Esophagus squamous epithelium (tissue), 5 donors: ENCODE results near the gene CREM. TPM values are rescaled to one million over a fixed set of nuclear protein-coding genes. Genes with fewer than 3 reads are reported as not detected.

Experiments
- DNase-seq: peaks from one replicate; lab custom pipeline; 2025; lab: John Stamatoyannopoulos, UW
- H3K27ac ChIP-seq, 4 donors: fragments of 200-600 bp; sonication (generic); one replicate each; pipeline ENCODE4 v1.5.1; 2016 to 2019; ENCODE audit warnings: mild to moderate bottlenecking in 1 of 4
- H3K27me3 ChIP-seq, 4 donors: fragments of 200-600 bp; sonication (generic); 1 replicate in 3 of 4; 2 replicates in 1 of 4; pipeline versions ENCODE4 v1.5.1 to v1.6.0; 2017 to 2021; ENCODE audit warnings: antibody characterized with exemption in 1 of 4
- H3K36me3 ChIP-seq, 3 donors: fragments of 200-600 bp; sonication (generic); one replicate each; pipeline ENCODE4 v1.5.1; 2016 to 2019
- H3K4me1 ChIP-seq, 3 donors: fragments of 200-600 bp; sonication (generic); one replicate each; pipeline ENCODE4 v1.5.1; 2017 to 2019
- H3K4me3 ChIP-seq, 4 donors: fragments of 200-600 bp; sonication (generic); 1 replicate in 3 of 4; 2 replicates in 1 of 4; pipeline ENCODE4 v1.5.1; 2016 to 2019; ENCODE audit warnings: mild to moderate bottlenecking in 2 of 4, moderate library complexity in 1 of 4
- H3K9me3 ChIP-seq, 3 donors: fragments of 200-600 bp; sonication (generic); one replicate each; pipeline ENCODE4 v1.5.1; 2016 to 2019
- CTCF ChIP-seq, 6 experiments: fragments of 450-650 bp in 4 of 6; fragments of 200-600 bp in 2 of 6; sonication (generic) in 2 of 6; IDR thresholded peaks; one replicate each; pipeline ENCODE4 v1.5.1; 2016 to 2019; ENCODE audit warnings: antibody characterized with exemption in 6 of 6, mild to moderate bottlenecking in 4 of 6, moderate library complexity in 4 of 6
- POLR2A ChIP-seq, 4 donors: fragments of 450-650 bp; IDR thresholded peaks; one replicate each; pipeline ENCODE4 v1.6.1; 2017; ENCODE audit warnings: antibody characterized with exemption in 4 of 4, mild to moderate bottlenecking in 4 of 4, moderate library complexity in 3 of 4
- WGBS, 2 donors: methylation state at CpG; one replicate each; pipeline ENCODE4 v1.1.5; 2018; 5-methylcytosine and 5-hydroxymethylcytosine counted together
- intact Hi-C: fragments of 100-400 bp; cut with DNase I; formaldehyde crosslinking; loops from one replicate; pipeline ENCODE4 v1.15.0; 2022
- total RNA-seq, 4 donors: library from RNA; depleted of rRNA; stranded (reverse); fragments of >200 nt; gene quantifications; one replicate each; pipeline ENCODE4 v1.1.0, GENCODE V29; 2016
- donor health status: DM: yes; HTN: yes; CAD: no.

Gene CREM
- total RNA-seq, 4 donors from 2014 or later: 19.4 to 23.8 (median 21.6) TPM

- intact Hi-C loops: no loop called here
- H3K36me3 ChIP-seq: no peaks in the 10 kb centered on the region
- H3K4me3 ChIP-seq: peak within 1 kb of the TSS; percentile 78 to 98 (median 89)
- H3K27ac ChIP-seq: peak within 1 kb of the TSS; percentile 93 to 97 (median 96)
- no peaks in the 10 kb centered on the region for H3K9me3 ChIP-seq
- peaks cover 12 to 48% (median 25%) of the 10 kb centered on the region in 3 donors for H3K4me1 ChIP-seq
- peaks cover 0 to under 1% (median 0%) of the 10 kb centered on the region in 4 donors for H3K27me3 ChIP-seq
- 0% methylated on average over 16 to 28 of the region's 59 CpGs for WGBS, 2 donors
- TF ChIP-seq POLR2A (IDR thresholded peaks at IDR 0.05) (peak in 1 of 4 donors; percentile 34), CTCF (IDR thresholded peaks at IDR 0.05) (peak in 1 of 6 experiments; percentile 15)
- DNase-seq: peak; percentile 64
Observed at GRCh38 chr10:35090162-35090954, 36.3 kb upstream of the CREM start, which contains the start of gene CUL2. Gene CUL2, minus strand, starts transcription at chr10:35090341. Its CDS starts 19,024 bp downstream, at chr10:35071317.

DNA sequence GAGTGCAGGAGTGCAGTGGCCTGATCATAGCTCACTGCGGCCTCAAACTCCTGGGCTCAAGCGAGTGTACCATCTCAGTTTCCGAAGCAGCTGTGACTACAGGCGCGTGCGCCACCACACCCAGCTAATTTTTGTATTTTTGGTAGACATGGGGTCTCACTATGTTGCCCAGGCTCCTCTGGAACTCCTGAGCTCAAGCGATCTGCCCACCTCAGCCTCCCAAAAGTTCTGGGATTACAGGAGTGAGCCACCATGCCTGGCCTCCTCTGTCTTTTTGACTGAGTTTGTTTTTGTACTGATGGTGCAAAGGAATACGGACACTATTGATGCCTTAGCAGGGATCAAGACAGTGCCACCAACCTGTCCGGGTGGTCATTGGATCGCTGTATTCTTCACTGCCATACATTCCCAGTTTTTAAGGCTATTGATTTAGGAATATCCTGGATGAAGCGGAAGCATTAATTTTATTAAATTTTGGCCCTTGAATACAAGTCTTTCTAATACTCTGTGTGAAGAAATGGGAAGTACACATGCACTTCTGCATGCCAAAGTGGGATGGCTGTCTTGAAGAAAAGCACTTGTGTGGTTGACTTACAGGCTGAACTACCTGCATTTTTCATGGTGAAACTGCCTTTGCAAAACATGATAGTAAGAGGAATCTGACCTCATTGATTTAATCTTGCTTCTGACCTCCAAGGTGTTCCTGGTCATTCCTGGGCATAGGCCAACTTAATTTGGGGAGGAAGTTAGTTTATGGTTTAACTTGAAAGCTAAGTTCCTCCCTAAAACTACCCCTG is 34.5 kb upstream of the CREM start:
- 87 to 96% methylated on average over 8 to 10 of the region's 11 CpGs for WGBS, 2 donors
- Histone ChIP-seq H3K4me1 (peaks cover 12 to 32% (median 25%) of the 10 kb centered on the region in 3 donors), H3K4me3 (no peak overlapping the region), H3K9me3 (no peaks in the 10 kb centered on the region), H3K36me3 (no peaks in the 10 kb centered on the region), H3K27ac (no peak overlapping the region), H3K27me3 (peaks cover 0 to 15% (median 0%) of the 10 kb centered on the region in 4 donors)
- intact Hi-C loops: no loop called here
- no peak for TF ChIP-seq CTCF (IDR thresholded peaks at IDR 0.05)
- TF ChIP-seq POLR2A (IDR thresholded peaks at IDR 0.05): no peak
- DNase-seq: no peak

GRCh38 chr10:35092851-35093250 is 33.8 kb upstream of the CREM start:
- 21 to 54% methylated on average over 1 of the region's 1 CpG for WGBS, 2 donors
- no peak for DNase-seq

DNA sequence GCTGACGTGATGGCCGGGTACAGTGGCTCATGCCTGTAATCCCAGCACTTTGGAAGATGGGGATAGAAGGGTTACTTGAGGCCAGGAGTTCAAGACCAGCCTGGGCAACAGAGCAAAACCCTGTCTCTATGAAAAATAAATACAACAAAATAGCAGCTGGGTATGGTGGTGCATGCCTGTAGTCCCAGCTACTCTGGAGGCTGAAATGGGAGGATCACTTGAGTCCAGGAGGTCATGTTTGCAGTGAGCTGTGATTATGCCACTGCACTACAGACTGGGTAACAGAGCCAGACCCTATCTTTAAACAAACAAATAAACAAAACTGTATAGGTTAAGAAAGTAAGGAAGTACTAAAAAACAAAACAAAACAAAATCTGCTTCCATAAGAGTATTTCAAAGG is 30.3 kb upstream of the CREM start:
- Histone ChIP-seq H3K9me3 (no peaks in the 10 kb centered on the region), H3K4me3 (no peak overlapping the region), H3K36me3 (no peaks in the 10 kb centered on the region), H3K4me1 (peaks cover 0 to under 1% (median 0%) of the 10 kb centered on the region in 3 donors), H3K27me3 (peaks cover 0 to 19% (median 0%) of the 10 kb centered on the region in 4 donors), H3K27ac (no peak overlapping the region)
- intact Hi-C loops: no loop called here
- 72 to 74% methylated on average over 2 of the region's 2 CpGs for WGBS, 2 donors
- no peak for DNase-seq
- TF ChIP-seq CTCF (IDR thresholded peaks at IDR 0.05) (no peak), POLR2A (IDR thresholded peaks at IDR 0.05) (no peak)

More at GRCh38 chr10:35092851-35093250, 33.8 kb upstream of the CREM start:
- intact Hi-C loops: no loop called here
- Histone ChIP-seq H3K4me3 (no peak overlapping the region), H3K36me3 (no peaks in the 10 kb centered on the region), H3K27me3 (peaks cover 0 to 19% (median 0%) of the 10 kb centered on the region in 4 donors), H3K9me3 (no peaks in the 10 kb centered on the region), H3K27ac (no peak overlapping the region), H3K4me1 (peaks cover 12 to 26% (median 18%) of the 10 kb centered on the region in 3 donors)
- TF ChIP-seq CTCF (IDR thresholded peaks at IDR 0.05) (no peak), POLR2A (IDR thresholded peaks at IDR 0.05) (no peak)
